ENCODE measurements around the gene PPP1R14C.

DNA sequence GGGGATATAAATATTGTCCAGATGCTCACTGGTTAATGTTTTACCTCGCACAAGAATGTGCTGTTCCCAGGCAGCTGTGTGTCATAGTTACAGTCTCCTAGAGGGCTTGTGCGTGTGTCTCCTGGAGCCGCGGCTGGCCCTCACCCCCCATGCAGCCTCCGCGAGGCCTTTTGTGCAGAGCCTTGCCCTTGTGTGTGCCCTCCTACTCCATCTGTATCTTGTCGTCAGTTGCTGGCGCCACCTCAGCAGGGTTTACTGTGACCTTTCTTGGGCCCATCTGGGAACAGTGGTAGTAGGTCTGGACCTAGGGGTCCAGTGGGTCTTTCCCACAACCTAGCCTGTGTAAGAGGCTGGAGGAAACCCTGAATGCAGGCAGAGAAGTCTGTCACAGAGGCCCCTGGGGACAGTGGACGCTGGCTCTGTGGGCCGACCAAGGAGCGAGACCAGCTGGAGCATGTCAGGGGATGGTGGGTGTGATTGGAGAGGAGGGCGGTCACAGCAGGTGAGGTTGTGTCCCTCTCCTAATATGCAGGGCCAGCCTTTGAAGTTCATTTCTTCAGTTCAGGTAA lies 35.2 kb downstream of the PPP1R14C start:
- TF ChIP-seq, protein P1, sequence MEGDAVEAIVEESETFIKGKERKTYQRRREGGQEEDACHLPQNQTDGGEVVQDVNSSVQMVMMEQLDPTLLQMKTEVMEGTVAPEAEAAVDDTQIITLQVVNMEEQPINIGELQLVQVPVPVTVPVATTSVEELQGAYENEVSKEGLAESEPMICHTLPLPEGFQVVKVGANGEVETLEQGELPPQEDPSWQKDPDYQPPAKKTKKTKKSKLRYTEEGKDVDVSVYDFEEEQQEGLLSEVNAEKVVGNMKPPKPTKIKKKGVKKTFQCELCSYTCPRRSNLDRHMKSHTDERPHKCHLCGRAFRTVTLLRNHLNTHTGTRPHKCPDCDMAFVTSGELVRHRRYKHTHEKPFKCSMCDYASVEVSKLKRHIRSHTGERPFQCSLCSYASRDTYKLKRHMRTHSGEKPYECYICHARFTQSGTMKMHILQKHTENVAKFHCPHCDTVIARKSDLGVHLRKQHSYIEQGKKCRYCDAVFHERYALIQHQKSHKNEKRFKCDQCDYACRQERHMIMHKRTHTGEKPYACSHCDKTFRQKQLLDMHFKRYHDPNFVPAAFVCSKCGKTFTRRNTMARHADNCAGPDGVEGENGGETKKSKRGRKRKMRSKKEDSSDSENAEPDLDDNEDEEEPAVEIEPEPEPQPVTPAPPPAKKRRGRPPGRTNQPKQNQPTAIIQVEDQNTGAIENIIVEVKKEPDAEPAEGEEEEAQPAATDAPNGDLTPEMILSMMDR (IDR thresholded peaks at IDR 0.05; ENCODE audit: low read depth, low read length): no peak
- TF ChIP-seq EZH2phosphoT487 (IDR thresholded peaks at IDR 0.05; ENCODE audit: low read depth): no peak

All from OCI-LY3 (cell line).